ENCODE data around the gene CDH7. TPM values are rescaled to one million over a fixed set of nuclear protein-coding genes. Genes with fewer than 3 reads are reported as not detected.

CDH7 gene
- total RNA-seq, 1 experiment from 2014 or later: not detected

DNA sequence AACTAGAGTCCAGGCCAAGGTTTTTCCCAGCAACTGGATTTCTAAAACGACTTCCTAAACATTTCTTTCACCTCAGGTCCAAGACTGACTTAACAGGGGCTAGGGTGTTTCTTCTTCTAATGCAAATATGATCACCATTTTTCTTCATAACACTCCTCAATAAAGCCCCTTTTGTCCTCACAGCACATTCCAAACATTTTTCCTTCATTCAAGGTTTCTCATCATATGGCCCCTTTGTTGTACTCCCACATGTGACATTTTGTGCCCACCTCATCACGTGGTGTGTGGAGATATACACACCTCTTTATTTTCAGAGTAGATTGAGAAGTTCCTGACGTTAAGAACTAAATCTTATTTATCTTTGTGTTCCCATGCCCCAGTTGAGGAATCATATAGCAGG lies 3.9 kb upstream of the CDH7 start:
- Mint-ChIP-seq H3K4me1 (ENCODE audit: low read depth, unreplicated experiment) (peaks cover 9% of the 10 kb centered on the region), H3K4me3 (ENCODE audit: low read depth, unreplicated experiment) (no peak overlapping the region), H3K27me3 (ENCODE audit: unreplicated experiment) (no peaks in the 10 kb centered on the region), H3K36me3 (ENCODE audit: insufficient read depth, unreplicated experiment) (no peaks in the 10 kb centered on the region), H3K9me3 (ENCODE audit: low read depth, unreplicated experiment) (peaks cover 5% of the 10 kb centered on the region), H3K27ac (ENCODE audit: unreplicated experiment) (no peak overlapping the region)
- no TSS peak for BruUV-seq (replicated peaks)
- TF ChIP-seq, protein P1, sequence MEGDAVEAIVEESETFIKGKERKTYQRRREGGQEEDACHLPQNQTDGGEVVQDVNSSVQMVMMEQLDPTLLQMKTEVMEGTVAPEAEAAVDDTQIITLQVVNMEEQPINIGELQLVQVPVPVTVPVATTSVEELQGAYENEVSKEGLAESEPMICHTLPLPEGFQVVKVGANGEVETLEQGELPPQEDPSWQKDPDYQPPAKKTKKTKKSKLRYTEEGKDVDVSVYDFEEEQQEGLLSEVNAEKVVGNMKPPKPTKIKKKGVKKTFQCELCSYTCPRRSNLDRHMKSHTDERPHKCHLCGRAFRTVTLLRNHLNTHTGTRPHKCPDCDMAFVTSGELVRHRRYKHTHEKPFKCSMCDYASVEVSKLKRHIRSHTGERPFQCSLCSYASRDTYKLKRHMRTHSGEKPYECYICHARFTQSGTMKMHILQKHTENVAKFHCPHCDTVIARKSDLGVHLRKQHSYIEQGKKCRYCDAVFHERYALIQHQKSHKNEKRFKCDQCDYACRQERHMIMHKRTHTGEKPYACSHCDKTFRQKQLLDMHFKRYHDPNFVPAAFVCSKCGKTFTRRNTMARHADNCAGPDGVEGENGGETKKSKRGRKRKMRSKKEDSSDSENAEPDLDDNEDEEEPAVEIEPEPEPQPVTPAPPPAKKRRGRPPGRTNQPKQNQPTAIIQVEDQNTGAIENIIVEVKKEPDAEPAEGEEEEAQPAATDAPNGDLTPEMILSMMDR (IDR thresholded peaks at IDR 0.05; ENCODE audit: unreplicated experiment): no peak
- no peak for DNase-seq
- intact Hi-C loops (cut with micrococcal nuclease; ENCODE audit: unreplicated experiment): no loop called here
- CTCF ChIA-PET: no interaction called here

DNA sequence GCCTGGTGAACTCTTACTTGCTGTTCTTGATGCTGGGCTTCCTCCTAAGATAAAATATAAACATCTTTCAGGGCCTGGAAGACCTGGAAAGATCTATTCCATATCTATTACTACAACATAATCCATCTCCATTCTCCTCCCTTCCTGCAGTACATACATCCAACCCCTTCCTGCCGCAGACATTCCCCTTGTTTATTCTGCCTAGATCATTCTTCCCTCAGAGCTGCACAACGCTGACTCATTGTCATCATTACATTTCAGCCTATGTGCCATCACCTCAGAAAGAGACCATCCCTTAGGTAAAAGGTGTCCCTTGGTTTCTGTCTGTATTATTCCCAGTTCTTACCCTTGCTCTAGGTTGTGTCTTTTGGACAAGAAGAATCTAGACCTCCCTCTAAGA lies 2.5 kb upstream of the CDH7 start:
- H3K27ac Mint-ChIP-seq (ENCODE audit: unreplicated experiment): no peak overlapping the region
- no peak for DNase-seq

DNA sequence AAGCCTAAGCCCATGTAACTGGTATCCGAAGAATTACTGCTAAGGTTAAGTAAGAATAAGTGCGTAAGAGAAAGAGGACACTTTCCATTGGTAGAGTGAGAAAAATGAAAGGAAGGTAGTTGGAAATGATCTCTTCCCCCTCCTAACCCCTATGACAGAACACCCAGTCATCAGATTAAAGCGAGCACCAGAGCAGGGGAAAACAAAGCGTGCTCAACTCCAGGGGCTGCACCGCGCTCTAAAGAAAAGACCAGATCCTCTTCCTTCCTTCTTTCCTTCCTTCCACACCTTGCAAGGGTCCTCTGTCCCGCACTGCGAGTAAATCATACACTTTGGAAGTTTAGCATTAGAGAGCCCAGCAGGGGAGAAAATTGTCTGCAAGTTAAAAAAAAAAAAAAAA lies 971 bp upstream of the CDH7 start:
- CTCF ChIA-PET: no interaction called here
- H3K36me3 Mint-ChIP-seq (ENCODE audit: insufficient read depth, unreplicated experiment): no peaks in the 10 kb centered on the region

More for the DNA sequence above, 2.5 kb upstream of the CDH7 start:
- no TSS peak for BruUV-seq (replicated peaks)
- CTCF ChIA-PET: no interaction called here
- no peaks in the 10 kb centered on the region for H3K27me3 Mint-ChIP-seq (ENCODE audit: unreplicated experiment)
- no peak overlapping the region for H3K4me3 Mint-ChIP-seq (ENCODE audit: low read depth, unreplicated experiment)
- H3K4me1 Mint-ChIP-seq (ENCODE audit: low read depth, unreplicated experiment): peaks cover 13% of the 10 kb centered on the region
- H3K9me3 Mint-ChIP-seq (ENCODE audit: low read depth, unreplicated experiment): peaks cover 5% of the 10 kb centered on the region
- intact Hi-C loops (cut with micrococcal nuclease; ENCODE audit: unreplicated experiment): no loop called here
- TF ChIP-seq, protein P1 (IDR thresholded peaks at IDR 0.05; ENCODE audit: unreplicated experiment): no peak
- H3K36me3 Mint-ChIP-seq (ENCODE audit: insufficient read depth, unreplicated experiment): no peaks in the 10 kb centered on the region

DNA sequence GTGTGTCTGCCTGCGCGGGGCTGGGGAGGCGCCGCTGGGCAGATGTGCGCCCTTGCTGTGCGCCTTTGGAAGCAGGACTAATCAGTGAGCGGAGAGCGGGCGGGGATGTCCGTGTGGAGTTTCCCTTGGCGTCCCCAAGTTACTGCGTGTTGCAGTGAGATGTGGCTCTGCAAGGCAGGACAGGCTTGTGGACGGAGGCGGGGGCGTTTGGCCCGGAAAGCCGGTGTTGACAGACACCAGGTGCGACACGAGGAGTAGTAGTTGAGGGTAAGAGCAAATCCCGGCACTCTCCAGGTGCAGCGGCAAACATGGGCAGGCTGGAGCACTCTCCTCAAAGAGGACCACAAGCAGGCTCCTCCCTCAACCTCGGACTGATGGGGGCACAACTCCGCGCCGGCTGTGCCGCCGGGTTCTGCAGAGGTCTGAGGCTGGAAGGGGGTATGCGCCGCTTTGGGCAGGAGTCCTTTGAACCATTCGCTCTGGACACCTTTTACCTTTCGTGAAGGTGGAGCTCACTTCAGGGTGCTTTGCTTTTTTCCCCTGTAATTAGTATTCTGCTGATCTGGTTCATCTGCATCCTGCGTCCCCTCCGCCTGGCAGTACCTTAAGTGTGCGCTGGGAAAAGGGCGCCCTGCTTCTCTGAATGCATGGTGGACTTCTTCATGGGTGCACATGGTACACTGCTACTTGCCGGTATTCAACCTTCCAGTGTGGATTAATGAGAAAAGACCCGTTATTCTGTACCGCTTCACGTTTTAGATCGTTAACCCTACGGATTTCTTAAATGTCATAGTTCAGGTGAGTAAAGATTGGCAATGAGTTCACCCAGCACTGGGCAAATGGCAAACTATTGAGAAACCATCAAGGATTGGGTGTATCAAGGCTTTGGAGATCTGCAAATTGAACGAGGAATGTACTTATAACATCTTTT lies 608 bp downstream of the CDH7 start:
- Mint-ChIP-seq H3K36me3 (ENCODE audit: insufficient read depth, unreplicated experiment) (no peaks in the 10 kb centered on the region), H3K9me3 (ENCODE audit: low read depth, unreplicated experiment) (peaks cover 5% of the 10 kb centered on the region), H3K4me1 (ENCODE audit: low read depth, unreplicated experiment) (peaks cover 24% of the 10 kb centered on the region), H3K4me3 (ENCODE audit: low read depth, unreplicated experiment) (no peak overlapping the region), H3K27ac (ENCODE audit: unreplicated experiment) (no peak overlapping the region), H3K27me3 (ENCODE audit: unreplicated experiment) (no peaks in the 10 kb centered on the region)
- CTCF ChIA-PET: no interaction called here
- no peak for DNase-seq
- TF ChIP-seq, protein P1 (IDR thresholded peaks at IDR 0.05; ENCODE audit: unreplicated experiment): no peak
- intact Hi-C loops (cut with micrococcal nuclease; ENCODE audit: unreplicated experiment): loop anchor here (2.0 kb wide), 1 partner anchor 27 kb away; no protein-coding TSS in a partner anchor
- BruUV-seq (replicated peaks): no TSS peak

More for the DNA sequence above, 971 bp upstream of the CDH7 start:
- intact Hi-C loops (cut with micrococcal nuclease; ENCODE audit: unreplicated experiment): no loop called here
- BruUV-seq (replicated peaks): no TSS peak
- Mint-ChIP-seq H3K4me1 (ENCODE audit: low read depth, unreplicated experiment) (peaks cover 24% of the 10 kb centered on the region), H3K9me3 (ENCODE audit: low read depth, unreplicated experiment) (peaks cover 5% of the 10 kb centered on the region), H3K27me3 (ENCODE audit: unreplicated experiment) (no peaks in the 10 kb centered on the region), H3K27ac (ENCODE audit: unreplicated experiment) (no peak overlapping the region), H3K4me3 (ENCODE audit: low read depth, unreplicated experiment) (no peak overlapping the region)
- TF ChIP-seq, protein P1 (IDR thresholded peaks at IDR 0.05; ENCODE audit: unreplicated experiment): no peak
- no peak for DNase-seq

Data from Calu3 (cell line).